OCI-LY3 (cell line): ENCODE measurements around the gene HPD.

Experiments used
- CTCF ChIP-seq: fragments of 200-600, 300-600 bp; sonication (generic); IDR thresholded peaks from 2 replicates; pipeline ENCODE4 v1.5.1; 2014; ENCODE audit warnings: antibody characterized with exemption, low read length, low read depth
- EZH2phosphoT487 ChIP-seq: fragments of 200-600 bp; shearing (Covaris generic); IDR thresholded peaks from 2 replicates; pipeline ENCODE4 v1.6.1; 2018; ENCODE audit warnings: antibody characterized with exemption, mixed run types, low read depth

GRCh38 chr12:121861636-121862254, 3.1 kb upstream of the HPD start:
- TF ChIP-seq CTCF (no peak), EZH2phosphoT487 (no peak)
